Left lung (tissue), 10 donors: ENCODE data around the gene KCNMB2. TPM values are rescaled to one million over a fixed set of nuclear protein-coding genes. Genes with fewer than 3 reads are reported as not detected.
A peak's percentile ranks its signal among the peaks of the same experiment; 100 is the strongest.

Experiments
- ATAC-seq: fragments of 200-7000 bp; cut with Tn5 transposase; one replicate; pipeline ENCODE4 v1.9.1; 2020; ENCODE audit warnings: moderate library complexity
- DNase-seq, 4 donors: peaks; one replicate each; pipeline ENCODE4 v3.0.0-alpha.2; 2013 to 2020
- H3K27ac ChIP-seq, 2 donors: fragments of 200-600 bp; sonication (generic) in 1 of 2; one replicate each; pipeline versions ENCODE4 v1.5.0 to v1.8.0; 2020 to 2021
- H3K27me3 ChIP-seq, 2 donors: fragments of 200-600 bp; sonication (generic) in 1 of 2; one replicate each; pipeline versions ENCODE4 v1.5.0 to v1.8.0; 2020 to 2021
- H3K36me3 ChIP-seq, 2 donors: fragments of 200-600 bp; sonication (generic) in 1 of 2; one replicate each; pipeline versions ENCODE4 v1.5.0 to v1.8.0; 2020 to 2021
- H3K4me1 ChIP-seq, 2 donors: fragments of 200-600 bp; one replicate each; pipeline ENCODE4 v1.8.0; 2021
- H3K4me3 ChIP-seq, 2 donors: fragments of 200-600 bp; sonication (generic) in 1 of 2; one replicate each; pipeline versions ENCODE4 v1.5.0 to v1.8.0; 2020 to 2021; ENCODE audit warnings: mild to moderate bottlenecking in 1 of 2
- H3K9me3 ChIP-seq, 2 donors: fragments of 200-600 bp; sonication (generic) in 1 of 2; one replicate each; pipeline versions ENCODE4 v1.5.0 to v1.8.0; 2020 to 2021
- CTCF ChIP-seq, 2 donors: fragments of 200-600 bp; sonication (generic) in 1 of 2; IDR thresholded peaks; one replicate each; pipeline versions ENCODE4 v1.5.0 to v1.8.0; 2021; ENCODE audit warnings: antibody characterized with exemption in 2 of 2
- intact Hi-C, 2 donors: fragments of 100-400 bp; cut with DNase I; formaldehyde crosslinking; loops; one replicate each; pipeline versions ENCODE4 v1.11.2 to v1.14.2; 2022
- polyA plus RNA-seq, 6 donors: library from polyadenylated mRNA; unstranded; fragments of 120-200 nt; gene quantifications; one replicate each; pipeline ENCODE4 v1.2.1, GENCODE V29; 2013; ENCODE audit not compliant: insufficient read length in 6 of 6
- total RNA-seq, 2 donors: library from RNA; stranded (reverse); fragmentation: NEBNext Ultra II Directional; extraction: Animal tissue kit (Norgen Biotek cat#: 25700); gene quantifications; one replicate each; pipeline ENCODE4 v1.2.1, GENCODE V29; 2021
- donor health status: DM: no; HTN: yes; CAD: no.
- donor health status: DM: no; HTN: no; CAD: no.

The KCNMB2 gene
- total and polyA plus RNA-seq, 8 donors: 0.45 to 16.9 (median 12.1) TPM

DNA sequence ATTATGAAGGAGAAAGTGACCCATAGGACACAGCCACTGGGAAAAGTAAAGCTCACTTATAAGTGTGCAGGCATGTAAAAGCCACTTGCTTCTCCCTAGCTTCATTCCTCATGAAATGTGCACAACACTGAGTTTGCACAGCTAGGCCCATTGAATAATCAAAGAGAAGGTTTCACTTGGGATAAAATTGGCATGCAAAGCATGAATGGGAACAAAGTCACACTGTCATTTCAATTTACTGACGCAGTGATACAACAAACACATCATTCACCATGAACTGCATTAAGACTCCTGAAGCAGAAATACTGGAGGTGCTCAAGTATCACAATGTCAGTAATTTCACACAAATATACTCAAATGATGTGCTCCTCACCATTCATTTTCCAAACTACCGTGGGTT, 61.1 kb downstream of the KCNMB2 start:
- H3K36me3 ChIP-seq: no peaks in the 10 kb centered on the region
- no peak overlapping the region for H3K4me3 ChIP-seq
- H3K4me1 ChIP-seq: no peaks in the 10 kb centered on the region
- ATAC-seq (no peak), DNase-seq (no peak)
- no peak for TF ChIP-seq CTCF (IDR thresholded peaks at IDR 0.05)
- H3K9me3 ChIP-seq: no peaks in the 10 kb centered on the region
- H3K27me3 ChIP-seq: no peaks in the 10 kb centered on the region
- H3K27ac ChIP-seq: no peak overlapping the region
- intact Hi-C loops: no loop called here

DNA sequence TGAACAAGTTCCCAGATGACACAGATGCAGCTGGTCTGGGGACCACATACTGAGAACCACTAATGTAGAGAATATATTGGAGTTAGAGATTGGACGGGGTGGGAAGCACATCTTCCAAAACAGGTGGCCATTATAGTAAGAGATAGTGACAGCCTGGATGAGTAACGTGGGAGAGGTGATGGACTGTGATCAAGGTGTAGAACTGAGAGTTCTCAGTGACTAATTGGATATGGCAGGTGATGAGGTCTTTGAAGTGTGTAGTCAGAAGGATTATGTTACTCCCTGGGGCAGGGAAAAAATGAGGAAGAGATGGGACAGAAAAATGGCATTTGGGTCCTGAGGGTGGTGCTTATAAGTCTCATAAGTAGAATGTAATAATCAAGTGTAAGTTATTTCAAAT, 66.6 kb downstream of the KCNMB2 start:
- no peak for DNase-seq
- intact Hi-C loops: no loop called here

GRCh38 chr3:178603735-178604134, 67.5 kb downstream of the KCNMB2 start:
- Histone ChIP-seq H3K4me3 (no peak overlapping the region), H3K27ac (no peak overlapping the region), H3K4me1 (no peaks in the 10 kb centered on the region), H3K9me3 (no peaks in the 10 kb centered on the region), H3K27me3 (no peaks in the 10 kb centered on the region), H3K36me3 (no peaks in the 10 kb centered on the region)
- no peak for TF ChIP-seq CTCF (IDR thresholded peaks at IDR 0.05)
- no peak for ATAC-seq
- no peak for DNase-seq
- intact Hi-C loops: no loop called here

More for the DNA sequence above, 66.6 kb downstream of the KCNMB2 start:
- ATAC-seq: no peak
- TF ChIP-seq CTCF (IDR thresholded peaks at IDR 0.05): no peak
- no peaks in the 10 kb centered on the region for H3K27me3 ChIP-seq
- H3K9me3 ChIP-seq: no peaks in the 10 kb centered on the region
- no peak overlapping the region for H3K27ac ChIP-seq
- no peaks in the 10 kb centered on the region for H3K36me3 ChIP-seq
- no peak overlapping the region for H3K4me3 ChIP-seq
- H3K4me1 ChIP-seq: no peaks in the 10 kb centered on the region

DNA sequence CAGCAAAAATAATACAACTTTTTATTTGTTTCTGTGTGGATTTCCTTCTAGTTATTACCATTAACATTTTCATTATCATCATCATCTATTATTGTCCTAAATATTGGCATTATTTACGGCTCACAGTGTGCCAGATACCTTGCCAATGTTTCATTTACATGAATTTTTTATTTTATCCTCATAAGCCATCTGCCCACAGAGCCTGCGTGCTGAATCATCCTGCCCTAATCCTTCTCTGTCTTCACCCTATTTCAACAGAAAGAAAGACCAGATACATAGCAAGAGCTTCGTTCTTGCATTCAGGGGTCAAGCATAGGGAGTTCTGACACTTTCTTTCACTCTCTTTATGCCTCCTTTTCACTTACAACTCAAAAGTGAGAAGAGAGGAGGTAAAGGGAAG, 82.0 kb downstream of the KCNMB2 start:
- no peak for TF ChIP-seq CTCF (IDR thresholded peaks at IDR 0.05)
- ATAC-seq (no peak), DNase-seq (peak in 1 of 4 donors; percentile 21)
- intact Hi-C loops: no loop called here
- Histone ChIP-seq H3K36me3 (no peaks in the 10 kb centered on the region), H3K27me3 (no peaks in the 10 kb centered on the region), H3K4me1 (no peaks in the 10 kb centered on the region), H3K4me3 (no peak overlapping the region), H3K27ac (peak overlapping the region in 1 of 2 donors; percentile 41), H3K9me3 (no peaks in the 10 kb centered on the region)

- TF ChIP-seq CTCF (IDR thresholded peaks at IDR 0.05): no peak
- Histone ChIP-seq H3K36me3 (no peaks in the 10 kb centered on the region), H3K27me3 (no peaks in the 10 kb centered on the region), H3K4me1 (no peaks in the 10 kb centered on the region), H3K9me3 (no peaks in the 10 kb centered on the region), H3K4me3 (no peak overlapping the region), H3K27ac (peak overlapping the region in 1 of 2 donors; percentile 41)
- no peak for ATAC-seq
- intact Hi-C loops: no loop called here
- DNase-seq: peak in 2 of 4 donors; percentile 78 to 82
These were observed 82.7 kb downstream of the KCNMB2 start for GRCh38 chr3:178618896-178619295.
